GM18511 (cell line): ENCODE data around the gene KRT32.

Experiments
- ATAC-seq: cut with Tn5 transposase; IDR thresholded peaks from one replicate; pipeline ENCODE4 v1.9.1; 2021; ENCODE audit warnings: mild to moderate bottlenecking, moderate library complexity; ENCODE audit not compliant: unreplicated experiment

The KRT32 gene

GRCh38 chr17:41492771-41493170 lies 25.6 kb upstream of the KRT32 start:
- ATAC-seq = no peak

- no peak for ATAC-seq
These were observed 25.2 kb upstream of the KRT32 start for GRCh38 chr17:41492351-41492750.

- ATAC-seq = no peak
These were observed 24.3 kb upstream of the KRT32 start for GRCh38 chr17:41491476-41491875.

GRCh38 chr17:41490000-41490990 lies 23.1 kb upstream of the KRT32 start:
- ATAC-seq = no peak

- ATAC-seq = no peak
These were observed 22.3 kb upstream of the KRT32 start, which contains the start of gene KRT36 for GRCh38 chr17:41489531-41489930. Gene KRT36, minus strand, starts transcription at chr17:41489910. Its CDS starts 46 bp downstream, at chr17:41489864.

DNA sequence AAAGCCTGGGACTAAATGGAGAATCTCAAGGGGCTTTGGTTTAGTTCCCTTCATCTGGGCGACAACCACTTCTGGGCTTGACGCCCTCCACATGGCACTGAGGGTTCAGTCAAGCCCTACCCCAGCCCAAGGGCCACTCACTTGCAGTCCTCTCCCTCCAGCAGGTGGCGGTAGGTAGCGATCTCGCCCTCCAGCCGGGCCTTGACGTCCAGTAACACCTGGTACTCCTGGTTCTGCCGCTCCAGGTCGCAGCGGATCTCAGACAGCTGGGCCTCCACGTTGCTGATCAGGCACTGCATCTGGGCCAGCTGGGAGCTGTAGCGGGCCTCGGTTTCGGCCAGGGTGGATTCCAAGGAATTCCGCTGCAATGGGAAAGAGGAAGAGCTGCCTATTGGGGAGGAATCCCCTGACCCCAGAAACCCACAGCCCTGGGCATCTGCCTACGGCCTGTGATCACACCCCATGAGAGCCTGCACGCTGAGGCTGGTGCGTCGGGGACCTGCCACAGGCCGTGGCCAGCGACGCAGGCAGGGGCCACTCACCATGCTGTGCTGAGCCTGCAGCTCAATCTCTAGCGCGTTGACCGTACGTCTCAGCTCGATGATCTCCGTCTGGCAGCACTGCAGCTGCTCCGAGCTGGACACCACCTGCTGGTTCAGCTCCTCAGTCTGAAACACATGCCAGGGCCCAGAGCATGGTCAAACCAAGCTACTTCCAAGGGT lies 19.8 kb upstream of the KRT32 start:
- no peak for ATAC-seq

DNA sequence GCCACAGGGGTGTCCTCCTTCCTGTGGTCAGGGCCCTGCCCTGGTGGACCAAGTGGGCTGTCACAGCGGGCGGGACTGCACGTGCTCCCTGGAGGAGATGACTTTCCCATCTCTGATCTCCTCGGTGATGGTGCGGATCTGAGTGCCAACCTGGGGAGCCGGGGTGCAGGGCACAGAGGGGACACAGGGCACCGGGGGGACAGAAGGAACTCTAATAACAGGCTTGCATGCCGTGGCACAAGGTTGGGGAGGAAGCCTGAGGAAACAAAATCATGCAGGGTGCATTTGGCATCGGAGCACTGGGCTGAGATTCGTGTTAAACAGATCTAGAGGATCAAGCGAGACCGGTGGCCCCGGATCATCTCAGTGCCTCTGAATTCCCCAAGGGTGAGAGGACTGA lies 19.1 kb upstream of the KRT32 start:
- no peak for ATAC-seq

DNA sequence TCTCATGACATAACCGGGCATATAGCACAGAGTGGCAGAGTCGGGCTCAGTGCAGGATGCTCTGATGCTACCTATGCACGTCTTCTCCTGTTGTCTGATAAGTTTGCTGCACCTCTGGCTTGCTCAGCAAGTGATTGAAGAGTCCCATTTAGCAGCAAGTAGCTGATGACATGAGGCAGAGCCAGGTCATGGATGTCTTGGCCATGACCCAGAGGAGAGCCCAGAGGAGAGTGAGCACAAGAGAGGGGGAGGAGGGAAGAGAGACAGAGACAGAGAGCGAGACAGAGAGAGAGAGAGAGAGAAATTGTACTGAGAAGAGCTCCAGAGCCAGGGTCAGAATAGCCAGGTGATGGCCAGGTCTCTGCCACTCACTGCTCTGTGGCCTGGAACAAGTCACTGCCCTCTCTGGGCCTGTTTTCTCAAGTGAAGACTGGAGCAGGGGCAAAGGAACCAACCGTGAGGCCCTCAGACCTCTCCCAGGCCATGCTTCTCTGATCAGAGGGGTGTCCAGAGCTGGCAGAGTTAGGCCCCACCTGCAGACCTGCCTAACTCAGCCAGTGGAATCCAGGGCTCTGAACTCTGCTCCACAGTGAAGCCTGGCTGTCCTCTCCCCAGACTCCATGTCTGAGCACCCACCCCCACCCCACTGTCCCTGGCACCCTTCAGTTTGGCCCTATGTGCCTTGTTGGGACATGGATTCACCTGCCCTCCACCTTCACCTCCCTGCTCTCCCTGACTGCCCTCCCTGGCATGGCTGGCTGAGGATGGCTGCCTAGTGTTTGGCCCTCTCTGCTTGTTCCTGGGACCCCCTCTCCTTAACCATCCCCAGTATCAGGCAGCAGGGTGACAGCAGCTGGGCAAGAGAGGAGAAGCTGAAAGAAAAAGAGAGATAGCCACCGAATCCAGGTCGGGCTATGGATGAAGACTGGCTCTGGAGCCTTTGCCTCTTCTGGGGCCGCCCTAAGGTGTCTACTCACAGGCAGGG lies 18.0 kb upstream of the KRT32 start:
- no peak for ATAC-seq

DNA sequence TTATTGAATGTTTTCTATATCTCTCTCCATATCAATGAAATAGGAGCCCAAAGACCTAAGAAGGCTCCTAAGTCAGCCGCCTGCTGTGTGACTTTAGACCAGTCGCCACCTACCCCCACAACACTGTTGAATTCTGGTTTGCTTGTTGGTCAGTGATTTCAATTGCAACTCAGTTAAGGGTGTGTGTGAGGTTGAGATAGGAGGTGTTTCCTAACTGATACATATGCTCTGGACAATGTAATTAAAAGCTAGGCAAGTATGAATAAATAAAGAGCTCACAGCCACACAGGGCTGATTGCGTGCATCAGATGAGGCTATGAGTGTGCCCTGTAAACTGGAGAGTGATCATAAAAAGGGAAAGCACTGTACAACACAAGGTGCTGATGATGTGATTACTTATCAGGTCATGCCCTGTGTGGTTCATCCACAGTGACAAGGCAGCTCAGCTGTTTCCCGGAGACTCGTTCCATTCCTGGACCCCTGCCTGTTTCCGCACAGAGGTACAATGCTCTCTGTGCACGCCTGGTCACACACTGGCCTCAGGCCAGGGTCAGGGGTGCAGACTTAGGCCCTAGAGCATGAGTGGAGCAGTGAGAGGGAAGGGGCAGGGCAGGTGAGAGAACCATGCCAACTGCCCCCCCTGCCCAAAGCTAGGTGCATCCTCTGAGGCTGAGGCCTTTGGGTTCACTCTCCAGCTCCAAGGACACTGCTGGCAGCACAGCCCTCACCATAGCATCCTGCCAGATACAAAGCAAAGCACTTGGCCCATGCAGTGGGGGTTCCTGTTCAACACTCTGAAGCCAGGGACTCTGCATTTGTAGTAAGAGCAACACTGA lies 17.0 kb upstream of the KRT32 start:
- ATAC-seq = no peak

DNA sequence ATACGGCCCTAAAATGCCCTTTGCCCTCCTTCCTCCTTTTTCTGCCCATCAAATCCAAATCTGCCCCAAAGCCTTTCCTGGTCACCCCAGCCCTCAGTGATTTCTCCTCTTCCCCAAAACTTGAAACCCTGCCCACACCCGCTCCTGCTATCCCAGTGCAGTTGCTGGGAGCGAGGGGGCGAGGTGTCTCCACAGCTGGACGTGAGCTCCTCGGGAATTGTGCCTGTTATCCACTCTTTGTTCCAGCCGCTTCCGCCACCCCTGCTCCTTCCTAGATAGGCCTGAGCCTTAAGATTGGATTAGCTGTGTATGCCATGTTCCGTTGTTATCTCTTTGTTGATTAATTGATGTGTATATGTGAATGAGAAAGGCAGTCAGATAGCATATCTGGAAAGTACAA lies 16.3 kb upstream of the KRT32 start:
- no peak for ATAC-seq

DNA sequence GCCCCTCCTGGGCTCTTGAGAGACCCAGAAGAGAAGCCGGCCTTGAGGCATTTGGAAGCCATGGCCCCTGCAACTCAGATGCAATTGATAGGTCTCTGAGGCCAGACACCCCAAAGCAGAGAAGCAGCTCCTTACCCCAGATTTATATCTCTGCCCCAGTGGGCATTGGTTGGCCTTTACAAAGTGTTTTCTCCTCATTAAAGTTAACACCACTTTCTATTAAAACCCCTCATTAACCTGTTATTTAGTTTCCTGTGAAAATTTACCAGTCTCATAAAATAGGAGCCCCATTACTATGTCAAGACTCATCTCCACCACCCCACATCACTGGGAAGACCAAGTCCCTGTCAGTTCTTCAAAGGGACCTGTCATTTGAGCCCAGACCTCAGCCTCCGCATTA lies 13.8 kb upstream of the KRT32 start, which contains the start of gene KRT35:
Gene KRT35 (minus strand): TSS at position 116 of the 400 bp plus-strand sequence. CDS start 54 bp downstream, at position 62.
- ATAC-seq = no peak

GRCh38 chr17:41480581-41480980 lies 13.4 kb upstream of the KRT32 start:
- ATAC-seq = no peak

- ATAC-seq = no peak
These were observed 12.9 kb upstream of the KRT32 start for GRCh38 chr17:41480136-41480535.

DNA sequence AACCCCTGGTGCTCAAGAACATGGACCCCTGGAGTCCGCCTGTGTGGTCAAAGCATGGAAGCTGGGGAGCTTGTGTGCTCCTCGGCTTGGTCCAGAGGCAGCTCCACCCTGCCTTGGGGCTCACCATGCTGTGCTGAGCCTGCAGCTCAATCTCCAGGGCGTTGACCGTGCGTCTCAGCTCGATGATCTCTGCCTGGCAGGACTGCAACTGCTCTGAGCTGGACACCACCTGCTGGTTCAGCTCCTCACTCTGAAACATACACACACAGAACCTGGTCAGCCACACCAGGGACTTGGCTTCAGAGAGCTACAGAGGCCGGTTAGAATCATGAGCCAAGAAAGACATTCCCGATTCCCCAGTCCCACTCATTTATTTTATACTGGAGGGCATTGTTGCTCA lies 11.1 kb upstream of the KRT32 start:
- ATAC-seq = no peak

GRCh38 chr17:41476866-41477815 lies 10.0 kb upstream of the KRT32 start:
- ATAC-seq = no peak

- no peak for ATAC-seq
These were observed 8.2 kb upstream of the KRT32 start for GRCh38 chr17:41475421-41475820.

- no peak for ATAC-seq
These were observed 7.7 kb upstream of the KRT32 start for GRCh38 chr17:41474863-41475262.

DNA sequence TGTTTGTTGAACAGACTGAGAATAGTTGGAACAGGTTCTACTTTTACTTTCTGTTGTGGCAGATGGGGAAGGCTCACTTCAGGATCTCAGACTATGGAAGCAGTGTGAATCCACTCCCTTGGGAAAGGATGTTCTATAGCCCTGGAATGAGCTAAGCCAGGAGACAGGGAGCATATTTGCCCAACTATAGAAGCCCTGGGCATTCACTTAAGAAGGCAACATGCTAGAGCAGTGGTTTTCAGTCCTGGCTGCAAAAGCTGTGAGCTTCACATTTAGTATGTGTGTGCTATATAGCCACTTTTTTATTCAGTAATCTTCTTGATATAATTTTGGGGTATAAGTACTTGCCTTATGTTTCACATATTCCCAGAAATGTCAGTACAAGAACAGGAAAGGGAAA lies 1.2 kb upstream of the KRT32 start:
- ATAC-seq = no peak

DNA sequence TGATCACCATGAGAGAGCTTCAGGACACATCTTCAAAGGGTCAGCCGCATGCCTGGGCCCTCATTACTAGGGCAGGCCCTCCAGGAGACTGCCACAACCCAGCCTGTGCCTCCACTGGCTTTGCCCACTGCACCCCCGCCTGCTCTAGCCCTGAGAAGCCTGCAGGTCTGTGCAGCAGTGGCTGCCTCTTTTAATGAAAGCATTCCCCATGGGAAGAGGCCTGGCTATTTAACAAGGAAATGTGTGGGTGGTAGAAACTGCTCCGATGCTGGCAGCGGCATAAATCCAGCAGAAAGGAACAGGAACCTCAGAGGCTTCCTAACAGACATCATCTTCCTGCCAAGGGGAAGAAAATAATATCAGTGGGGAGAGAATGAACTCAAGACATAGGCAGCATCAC lies 375 bp upstream of the KRT32 start:
- ATAC-seq = no peak
